ENCODE results near the gene DNAJA4. TPM values are rescaled to one million over a fixed set of nuclear protein-coding genes. Genes with fewer than 3 reads are reported as not detected.

Gene DNAJA4
- polyA plus RNA-seq, 1 of the 3 experiments (the other 2 are of a cell fraction) = 0.03 TPM

DNA sequence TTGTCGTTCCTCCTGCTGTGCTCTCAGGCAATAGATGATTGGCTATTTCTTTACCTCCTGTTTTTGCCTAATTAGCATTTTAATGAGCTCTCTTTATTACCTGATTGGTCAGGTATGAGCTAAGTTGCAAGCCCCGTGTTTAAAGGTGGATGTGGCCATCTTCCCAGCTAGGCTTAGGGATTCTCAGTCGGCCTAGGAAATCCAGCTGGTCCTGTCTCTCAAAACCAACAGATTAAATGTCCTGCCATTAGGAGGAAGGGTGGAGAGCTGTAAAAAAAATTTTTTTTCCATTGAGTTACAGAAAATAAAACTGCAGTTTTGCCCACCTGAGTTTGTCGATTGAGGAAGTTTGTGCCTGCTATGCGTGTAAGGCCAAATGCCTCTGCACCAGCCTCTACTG lies 24.6 kb upstream of the DNAJA4 start:
- H3K79me2 ChIP-seq (ENCODE audit: insufficient read depth) = no peaks in the 10 kb centered on the region
- no peaks in the 10 kb centered on the region for H3F3A ChIP-seq (replicated peaks; ENCODE audit: insufficient read depth)
- no peak overlapping the region for H3K4me3 ChIP-seq (ENCODE audit: low read depth in 2 of 2, low read length in 1 of 2)
- H3K4me2 ChIP-seq = no peak overlapping the region
- WGBS (ENCODE audit: low lambda C conversion rate) = 89% methylated on average over 5 of the region's 5 CpGs
- no peak for TF ChIP-seq NFIC (IDR thresholded peaks at IDR 0.05; ENCODE audit: borderline replicate concordance)
- H2AFZ ChIP-seq (ENCODE audit: low read depth) = no peak overlapping the region
- H3K9me2 ChIP-seq = no peaks in the 10 kb centered on the region
- H3K9ac ChIP-seq = no peak overlapping the region
- H3K27me3 ChIP-seq (ENCODE audit: insufficient read depth) = peaks cover 5% of the 10 kb centered on the region; the same call in 1 of the 2 replicates
- H3K27ac ChIP-seq (ENCODE audit: low read depth in 2 of 2, low read length in 1 of 2) = no peak overlapping the region
- no peaks in the 10 kb centered on the region for H3K9me3 ChIP-seq
- no peak for DNase-seq
- peaks cover 0 to 12% of the 10 kb centered on the region in 2 experiments; a peak in 1 of 4 replicates for H3K4me1 ChIP-seq (ENCODE audit: control insufficient read depth in 1 of 2, insufficient read depth in 2 of 2, low read depth in 1 of 2, low read length in 1 of 2)
- CTCF ChIA-PET = interaction anchor here (0.6 to 11.0 kb wide), 41 partner anchors 10 to 338 kb away, joined by 3 to 168 read pairs (median 5); partner anchors contain the start of gene CIB2
- no peaks in the 10 kb centered on the region for H4K20me1 ChIP-seq (ENCODE audit: insufficient read depth)
- no peaks in the 10 kb centered on the region for H3K36me3 ChIP-seq (replicated peaks in 1 of 2; ENCODE audit: control insufficient read depth in 1 of 2, insufficient read depth in 2 of 2, low read length in 1 of 2)
- POLR2A ChIA-PET = interaction anchor here (1.4 kb wide), 1 partner anchor 109 kb away, joined by 3 read pairs; no protein-coding TSS in a partner anchor

DNA sequence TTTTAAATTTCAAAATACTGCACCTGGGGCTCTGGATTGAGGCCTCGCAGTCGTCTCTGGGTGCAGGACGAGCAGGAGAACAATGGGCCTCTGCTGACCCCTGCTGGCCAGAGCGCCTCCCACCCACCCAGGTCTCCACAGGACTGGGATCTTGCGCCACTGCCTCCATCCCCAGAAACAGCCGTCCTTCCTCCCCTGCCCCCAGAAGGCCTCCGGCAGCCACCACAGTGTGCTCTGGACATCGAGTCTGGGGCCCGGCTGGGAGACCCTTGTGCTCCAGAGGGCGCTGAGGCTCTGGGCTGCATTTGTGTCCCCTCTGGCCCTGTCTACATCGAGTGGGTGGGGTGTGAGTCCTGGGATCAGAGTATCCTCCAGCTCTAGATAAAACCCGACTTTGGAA lies 23.3 kb upstream of the DNAJA4 start:
- Histone ChIP-seq H3K4me1 (ENCODE audit: control insufficient read depth in 1 of 2, insufficient read depth in 2 of 2, low read depth in 1 of 2, low read length in 1 of 2) (peaks cover 0 to 12% of the 10 kb centered on the region in 2 experiments; a peak in 1 of 4 replicates), H3K4me3 (ENCODE audit: low read depth in 2 of 2, low read length in 1 of 2) (peak overlapping the region in 1 of 2 experiments; percentile 35; a peak in 1 of 4 replicates), H3K9me2 (no peaks in the 10 kb centered on the region), H2AFZ (ENCODE audit: low read depth) (peak overlapping the region; percentile 82), H4K20me1 (ENCODE audit: insufficient read depth) (no peaks in the 10 kb centered on the region), H3K79me2 (ENCODE audit: insufficient read depth) (no peaks in the 10 kb centered on the region), H3K36me3 (replicated peaks in 1 of 2; ENCODE audit: control insufficient read depth in 1 of 2, insufficient read depth in 2 of 2, low read length in 1 of 2) (no peaks in the 10 kb centered on the region), H3K4me2 (no peak overlapping the region), H3F3A (replicated peaks; ENCODE audit: insufficient read depth) (no peaks in the 10 kb centered on the region), H3K9me3 (no peaks in the 10 kb centered on the region), H3K9ac (no peak overlapping the region), H3K27me3 (ENCODE audit: insufficient read depth) (peaks cover 5% of the 10 kb centered on the region; the same call in 1 of the 2 replicates), H3K27ac (ENCODE audit: low read depth in 2 of 2, low read length in 1 of 2) (no peak overlapping the region)
- DNase-seq = peak; percentile 93
- WGBS (ENCODE audit: low lambda C conversion rate) = 13% methylated on average over 11 of the region's 12 CpGs
- ChIA-PET CTCF (interaction anchor here (0.6 to 11.0 kb wide), 49 partner anchors 9 to 424 kb away, joined by 3 to 168 read pairs (median 5); partner anchors contain the start of gene CIB2), POLR2A (no interaction called here)
- TF ChIP-seq NRF1 (IDR thresholded peaks at IDR 0.05; ENCODE audit: low read depth, low read length) = no peak
- TF ChIP-seq EZH2phosphoT487 (IDR thresholded peaks at IDR 0.05; ENCODE audit: borderline replicate concordance, low read depth) = no peak
- TF ChIP-seq RAD21 (IDR thresholded peaks at IDR 0.05; ENCODE audit: low read length) = peak; percentile 95
- TF ChIP-seq, protein P1, sequence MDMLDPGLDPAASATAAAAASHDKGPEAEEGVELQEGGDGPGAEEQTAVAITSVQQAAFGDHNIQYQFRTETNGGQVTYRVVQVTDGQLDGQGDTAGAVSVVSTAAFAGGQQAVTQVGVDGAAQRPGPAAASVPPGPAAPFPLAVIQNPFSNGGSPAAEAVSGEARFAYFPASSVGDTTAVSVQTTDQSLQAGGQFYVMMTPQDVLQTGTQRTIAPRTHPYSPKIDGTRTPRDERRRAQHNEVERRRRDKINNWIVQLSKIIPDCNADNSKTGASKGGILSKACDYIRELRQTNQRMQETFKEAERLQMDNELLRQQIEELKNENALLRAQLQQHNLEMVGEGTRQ (IDR thresholded peaks at IDR 0.05; ENCODE audit: borderline replicate concordance, low read depth, low read length) = no peak
- TF ChIP-seq EP300 (IDR thresholded peaks at IDR 0.05; ENCODE audit: borderline replicate concordance in 1 of 2, low read depth in 1 of 2, low read length in 1 of 2) = peak in 1 of 2 experiments; percentile 13; a peak in 1 of 4 replicates
- TF ChIP-seq RFX5 (IDR thresholded peaks at IDR 0.05; ENCODE audit: low read length) = no peak
- TF ChIP-seq, protein P2, sequence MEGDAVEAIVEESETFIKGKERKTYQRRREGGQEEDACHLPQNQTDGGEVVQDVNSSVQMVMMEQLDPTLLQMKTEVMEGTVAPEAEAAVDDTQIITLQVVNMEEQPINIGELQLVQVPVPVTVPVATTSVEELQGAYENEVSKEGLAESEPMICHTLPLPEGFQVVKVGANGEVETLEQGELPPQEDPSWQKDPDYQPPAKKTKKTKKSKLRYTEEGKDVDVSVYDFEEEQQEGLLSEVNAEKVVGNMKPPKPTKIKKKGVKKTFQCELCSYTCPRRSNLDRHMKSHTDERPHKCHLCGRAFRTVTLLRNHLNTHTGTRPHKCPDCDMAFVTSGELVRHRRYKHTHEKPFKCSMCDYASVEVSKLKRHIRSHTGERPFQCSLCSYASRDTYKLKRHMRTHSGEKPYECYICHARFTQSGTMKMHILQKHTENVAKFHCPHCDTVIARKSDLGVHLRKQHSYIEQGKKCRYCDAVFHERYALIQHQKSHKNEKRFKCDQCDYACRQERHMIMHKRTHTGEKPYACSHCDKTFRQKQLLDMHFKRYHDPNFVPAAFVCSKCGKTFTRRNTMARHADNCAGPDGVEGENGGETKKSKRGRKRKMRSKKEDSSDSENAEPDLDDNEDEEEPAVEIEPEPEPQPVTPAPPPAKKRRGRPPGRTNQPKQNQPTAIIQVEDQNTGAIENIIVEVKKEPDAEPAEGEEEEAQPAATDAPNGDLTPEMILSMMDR (IDR thresholded peaks at IDR 0.05) = peak; percentile 88
- TF ChIP-seq, protein P3, sequence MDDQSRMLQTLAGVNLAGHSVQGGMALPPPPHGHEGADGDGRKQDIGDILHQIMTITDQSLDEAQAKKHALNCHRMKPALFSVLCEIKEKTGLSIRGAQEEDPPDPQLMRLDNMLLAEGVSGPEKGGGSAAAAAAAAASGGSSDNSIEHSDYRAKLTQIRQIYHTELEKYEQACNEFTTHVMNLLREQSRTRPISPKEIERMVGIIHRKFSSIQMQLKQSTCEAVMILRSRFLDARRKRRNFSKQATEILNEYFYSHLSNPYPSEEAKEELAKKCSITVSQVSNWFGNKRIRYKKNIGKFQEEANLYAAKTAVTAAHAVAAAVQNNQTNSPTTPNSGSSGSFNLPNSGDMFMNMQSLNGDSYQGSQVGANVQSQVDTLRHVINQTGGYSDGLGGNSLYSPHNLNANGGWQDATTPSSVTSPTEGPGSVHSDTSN (IDR thresholded peaks at IDR 0.05) = no peak
- TF ChIP-seq SMC3 (IDR thresholded peaks at IDR 0.05; ENCODE audit: low read depth, low read length) = peak; percentile 94
- peak; percentile 28 for TF ChIP-seq CHD2 (IDR thresholded peaks at IDR 0.05; ENCODE audit: low read length, partially characterized antibody)
